SJSA1 (cell line): Measurements from ENCODE around the gene KIAA0408. TPM values are rescaled to one million over a fixed set of nuclear protein-coding genes. Genes with fewer than 3 reads are reported as not detected.

Experiments
- DNase-seq, 2 experiments: peaks; one replicate each; pipeline ENCODE4 v3.0.0-alpha.2; 2015 to 2020; ENCODE audit warnings: low spot score in 2 of 2, low read depth in 1 of 2
- H3K27ac ChIP-seq: fragments of 250-450 bp; sonication (Bioruptor Pico); 2 replicates; pipeline ENCODE4 v1.5.1; 2020; ENCODE audit warnings: mild to moderate bottlenecking, moderate library complexity
- H3K27me3 ChIP-seq: fragments of 250-450 bp; sonication (Bioruptor Pico); replicated peaks from 2 replicates; pipeline ENCODE4 v1.5.1; 2020; ENCODE audit warnings: mild to moderate bottlenecking, moderate library complexity
- H3K36me3 ChIP-seq: fragments of 250-450 bp; sonication (Bioruptor Pico); 2 replicates; pipeline ENCODE4 v1.5.1; 2020; ENCODE audit warnings: mild to moderate bottlenecking
- H3K4me1 ChIP-seq: fragments of 250-450 bp; sonication (Bioruptor Pico); replicated peaks from 2 replicates; pipeline ENCODE4 v1.6.1; 2021; ENCODE audit warnings: mild to moderate bottlenecking
- H3K4me3 ChIP-seq: fragments of 250-450 bp; sonication (Bioruptor Pico); 2 replicates; pipeline ENCODE4 v1.5.1; 2020; ENCODE audit warnings: mild to moderate bottlenecking
- H3K9me3 ChIP-seq: fragments of 250-450 bp; sonication (Bioruptor Pico); replicated peaks from 2 replicates; pipeline ENCODE4 v1.5.1; 2020; ENCODE audit warnings: mild to moderate bottlenecking
- total RNA-seq: library from RNA; depleted of rRNA; stranded (reverse); fragments of >200 nt; shearing (Covaris generic); gene quantifications from 2 replicates; pipeline ENCODE4 v1.2.3, GENCODE V29; 2014; rRNA removed

Gene KIAA0408
- 5.1 and 5.8 TPM in 2 replicates for total RNA-seq

DNA sequence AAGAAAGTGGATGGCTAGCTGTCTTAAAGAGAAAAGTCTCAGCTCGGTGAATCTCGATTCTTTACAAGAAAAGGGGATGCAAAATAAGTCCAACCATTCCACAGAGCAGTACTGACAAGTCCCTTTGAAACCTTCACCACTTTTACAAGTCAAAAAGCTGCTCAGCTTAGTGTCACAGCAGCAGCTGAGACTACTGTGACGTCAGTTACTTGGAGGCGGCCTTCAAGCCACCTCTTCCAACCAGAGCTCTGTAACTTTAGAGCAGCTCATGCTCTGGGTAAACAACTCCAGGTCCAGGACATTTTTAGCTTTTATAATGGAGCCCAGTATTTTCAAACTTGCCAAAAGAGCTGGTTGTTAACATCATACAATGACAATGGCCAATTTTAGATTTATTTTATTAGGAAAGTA is at the start of gene KIAA0408:
TSS of gene KIAA0408 (minus strand) at position 159 of the 411 bp plus-strand sequence. CDS start 5,408 bp downstream, outside the sequence.
- Histone ChIP-seq H3K9me3 (no peaks in the 10 kb centered on the region), H3K4me3 (no peak within 1 kb of the TSS), H3K27me3 (no peaks in the 10 kb centered on the region), H3K4me1 (peaks cover 30% of the 10 kb centered on the region), H3K36me3 (no peaks in the 10 kb centered on the region), H3K27ac (peak within 1 kb of the TSS; percentile 4; the same call in 1 of the 2 replicates)
- peak in 1 of 2 experiments; percentile 44 for DNase-seq

DNA sequence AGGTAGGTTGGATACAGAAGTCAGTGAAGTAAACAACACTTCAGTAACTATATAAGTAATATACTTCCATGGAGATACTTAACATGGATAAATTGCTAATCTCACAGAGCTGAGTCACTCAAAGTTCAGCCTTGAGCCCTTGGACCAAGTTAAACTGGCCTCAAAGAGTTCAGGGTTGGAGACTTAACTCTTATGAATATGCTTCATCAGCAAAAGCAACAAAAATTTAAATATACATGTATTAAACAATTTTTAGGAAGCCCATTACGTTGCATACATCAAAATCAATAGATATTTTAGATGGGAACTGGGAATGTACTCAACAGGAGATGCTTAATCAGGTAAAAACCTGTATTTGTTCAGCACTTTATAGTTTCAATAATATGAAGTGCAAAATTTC is 47.7 kb upstream of the KIAA0408 start:
- Histone ChIP-seq H3K9me3 (peaks cover 3% of the 10 kb centered on the region; the same call in 1 of the 2 replicates), H3K36me3 (peaks cover 40% of the 10 kb centered on the region), H3K27me3 (no peaks in the 10 kb centered on the region), H3K4me1 (no peaks in the 10 kb centered on the region), H3K4me3 (no peak overlapping the region), H3K27ac (no peak overlapping the region)
- no peak for DNase-seq

DNA sequence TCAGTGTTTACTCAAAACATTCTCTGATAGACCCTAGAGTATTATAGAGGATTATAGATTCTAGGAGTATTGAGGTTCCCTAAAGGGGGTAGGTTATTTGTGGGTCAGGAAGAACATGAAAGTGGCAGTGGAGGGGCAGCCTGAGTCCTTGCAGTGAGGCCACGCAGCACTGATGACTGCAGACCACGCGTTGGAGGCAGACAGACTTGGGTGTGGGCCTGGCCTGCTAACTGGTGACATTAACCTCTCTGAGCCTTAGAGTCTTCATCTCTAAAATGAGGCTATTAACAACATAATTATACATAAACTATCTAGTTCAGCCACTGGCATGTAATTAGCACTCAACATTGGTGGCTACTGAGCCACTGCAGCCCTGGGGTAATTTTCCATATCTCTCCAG is 43.8 kb upstream of the KIAA0408 start:
- H3K27me3 ChIP-seq: no peaks in the 10 kb centered on the region
- H3K9me3 ChIP-seq: no peaks in the 10 kb centered on the region
- H3K27ac ChIP-seq: no peak overlapping the region
- no peak for DNase-seq
- H3K4me1 ChIP-seq: no peaks in the 10 kb centered on the region
- peaks cover 5% of the 10 kb centered on the region; the same call in 1 of the 2 replicates for H3K36me3 ChIP-seq
- no peak overlapping the region for H3K4me3 ChIP-seq

GRCh38 chr6:127497410-127497809 is 38.2 kb upstream of the KIAA0408 start:
- H3K9me3 ChIP-seq: no peaks in the 10 kb centered on the region
- no peak overlapping the region for H3K27ac ChIP-seq
- no peaks in the 10 kb centered on the region for H3K4me1 ChIP-seq
- no peaks in the 10 kb centered on the region for H3K27me3 ChIP-seq
- no peak overlapping the region for H3K4me3 ChIP-seq
- H3K36me3 ChIP-seq: 0 out of 2 replicates have a peak, but pooled peaks cover 3% of the 10 kb centered on the region
- no peak for DNase-seq

GRCh38 chr6:127496471-127496870 is 37.3 kb upstream of the KIAA0408 start:
- no peak for DNase-seq
- no peaks in the 10 kb centered on the region for H3K27me3 ChIP-seq

GRCh38 chr6:127494240-127494767 is 35.1 kb upstream of the KIAA0408 start:
- Histone ChIP-seq H3K4me1 (no peaks in the 10 kb centered on the region), H3K36me3 (peaks cover 18% of the 10 kb centered on the region), H3K9me3 (no peaks in the 10 kb centered on the region), H3K27ac (no peak overlapping the region), H3K4me3 (no peak overlapping the region), H3K27me3 (no peaks in the 10 kb centered on the region)
- DNase-seq: no peak

More at GRCh38 chr6:127496471-127496870, 37.3 kb upstream of the KIAA0408 start:
- no peak overlapping the region for H3K4me3 ChIP-seq
- no peak overlapping the region for H3K27ac ChIP-seq
- H3K4me1 ChIP-seq: no peaks in the 10 kb centered on the region
- H3K36me3 ChIP-seq: 0 out of 2 replicates have a peak, but pooled peaks cover 3% of the 10 kb centered on the region
- no peaks in the 10 kb centered on the region for H3K9me3 ChIP-seq

DNA sequence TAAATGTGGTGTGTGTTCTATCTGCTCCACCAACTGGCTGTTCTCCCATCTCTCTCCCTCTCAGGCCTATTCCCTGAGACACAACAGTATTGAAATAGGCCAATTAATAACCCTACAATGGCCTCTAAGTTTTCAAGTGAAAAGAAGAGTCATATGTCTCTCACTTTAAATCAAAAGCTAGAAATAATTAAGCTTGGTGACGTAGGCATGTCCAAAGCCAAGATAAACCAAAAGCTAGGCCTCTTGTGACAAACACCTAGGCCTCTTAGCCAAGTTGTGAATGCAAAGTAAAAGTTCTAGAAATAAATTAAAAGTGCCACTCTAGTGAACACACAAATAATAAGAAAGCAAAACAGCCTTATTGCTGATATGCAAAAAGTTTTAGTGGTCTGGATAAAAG is 30.1 kb upstream of the KIAA0408 start:
- Histone ChIP-seq H3K27ac (no peak overlapping the region), H3K27me3 (no peaks in the 10 kb centered on the region), H3K36me3 (peaks cover 20% of the 10 kb centered on the region), H3K4me1 (peaks cover 9% of the 10 kb centered on the region), H3K4me3 (no peak overlapping the region), H3K9me3 (no peaks in the 10 kb centered on the region)
- no peak for DNase-seq

GRCh38 chr6:127486934-127487333 is 27.7 kb upstream of the KIAA0408 start:
- Histone ChIP-seq H3K27me3 (no peaks in the 10 kb centered on the region), H3K4me3 (no peak overlapping the region), H3K36me3 (peaks cover 23% of the 10 kb centered on the region), H3K9me3 (no peaks in the 10 kb centered on the region), H3K27ac (no peak overlapping the region), H3K4me1 (peaks cover 29% of the 10 kb centered on the region)
- no peak for DNase-seq

GRCh38 chr6:127484212-127484863 is 25.1 kb upstream of the KIAA0408 start:
- no peaks in the 10 kb centered on the region for H3K9me3 ChIP-seq
- no peaks in the 10 kb centered on the region for H3K27me3 ChIP-seq
- peak overlapping the region; percentile 30 for H3K27ac ChIP-seq
- H3K4me1 ChIP-seq: peaks cover 51% of the 10 kb centered on the region
- peak overlapping the region; percentile 4 for H3K4me3 ChIP-seq
- H3K36me3 ChIP-seq: peaks cover 13% of the 10 kb centered on the region
- DNase-seq: peak in 1 of 2 experiments; percentile 70

- Histone ChIP-seq H3K27ac (peak overlapping the region; percentile 30), H3K27me3 (no peaks in the 10 kb centered on the region), H3K4me3 (peak overlapping the region; percentile 4), H3K36me3 (peaks cover 13% of the 10 kb centered on the region), H3K9me3 (no peaks in the 10 kb centered on the region), H3K4me1 (peaks cover 51% of the 10 kb centered on the region)
- no peak for DNase-seq
Observed at GRCh38 chr6:127483399-127484055, 24.3 kb upstream of the KIAA0408 start.

DNA sequence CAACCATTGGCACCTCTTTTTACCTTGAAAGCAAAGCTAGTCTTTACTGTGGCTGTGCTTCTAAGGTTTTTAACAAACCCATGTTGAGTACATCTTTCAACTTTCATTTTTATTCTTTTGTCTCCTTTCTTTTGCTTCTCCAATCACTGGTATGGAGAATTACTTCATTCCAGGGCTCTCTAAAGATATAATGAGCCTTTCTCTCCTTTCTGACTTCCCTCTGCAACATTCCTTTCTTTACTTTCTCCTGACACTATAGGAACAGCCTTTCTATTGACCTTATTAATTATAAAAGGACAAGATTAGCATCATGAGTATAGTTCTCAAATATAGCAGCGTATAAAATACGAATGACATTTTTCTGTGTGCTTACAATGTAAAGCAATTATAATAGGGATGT is 23.1 kb upstream of the KIAA0408 start:
- no peak for DNase-seq
- Histone ChIP-seq H3K9me3 (no peaks in the 10 kb centered on the region), H3K36me3 (peaks cover 20% of the 10 kb centered on the region), H3K27ac (peak overlapping the region; percentile 83), H3K27me3 (no peaks in the 10 kb centered on the region), H3K4me1 (peaks cover 51% of the 10 kb centered on the region), H3K4me3 (no peak overlapping the region)

- Histone ChIP-seq H3K4me1 (peaks cover 51% of the 10 kb centered on the region), H3K36me3 (peaks cover 20% of the 10 kb centered on the region), H3K27ac (peak overlapping the region; percentile 83), H3K27me3 (no peaks in the 10 kb centered on the region), H3K4me3 (no peak overlapping the region), H3K9me3 (no peaks in the 10 kb centered on the region)
- DNase-seq: peak; percentile 57 to 66
Observed at GRCh38 chr6:127481628-127482027, 22.4 kb upstream of the KIAA0408 start.

GRCh38 chr6:127481111-127481510 is 21.9 kb upstream of the KIAA0408 start:
- DNase-seq: peak in 1 of 2 experiments; percentile 82

DNA sequence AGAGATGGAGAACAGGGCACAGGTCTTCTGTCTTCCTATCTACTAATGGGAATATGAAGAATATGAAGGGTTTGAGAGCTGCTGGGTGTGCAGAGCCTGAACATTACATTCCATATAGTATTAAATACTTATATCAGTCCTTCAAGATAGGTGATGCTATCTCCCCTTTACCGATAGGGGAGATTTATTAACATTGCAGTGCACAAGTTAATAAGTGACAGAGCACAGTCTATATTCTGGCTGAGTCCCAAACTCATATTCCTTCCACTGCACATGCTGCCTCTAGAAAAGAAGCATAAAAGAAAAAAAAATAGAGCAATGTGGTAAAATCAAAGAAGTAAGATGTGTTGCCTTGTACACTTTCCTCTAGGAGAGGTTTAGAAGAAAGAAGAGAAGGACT is 18.5 kb upstream of the KIAA0408 start:
- Histone ChIP-seq H3K4me3 (no peak overlapping the region), H3K36me3 (peaks cover 27% of the 10 kb centered on the region), H3K9me3 (no peaks in the 10 kb centered on the region)

More at GRCh38 chr6:127481111-127481510, 21.9 kb upstream of the KIAA0408 start:
- Histone ChIP-seq H3K9me3 (no peaks in the 10 kb centered on the region), H3K4me1 (peaks cover 51% of the 10 kb centered on the region), H3K36me3 (peaks cover 20% of the 10 kb centered on the region), H3K27ac (peak overlapping the region; percentile 83), H3K27me3 (no peaks in the 10 kb centered on the region), H3K4me3 (no peak overlapping the region)

More for the DNA sequence above, 18.5 kb upstream of the KIAA0408 start:
- Histone ChIP-seq H3K27ac (no peak overlapping the region), H3K27me3 (no peaks in the 10 kb centered on the region), H3K4me1 (peaks cover 38% of the 10 kb centered on the region)
- DNase-seq: no peak
